ENCODE measurements around the gene RHO.

DNA sequence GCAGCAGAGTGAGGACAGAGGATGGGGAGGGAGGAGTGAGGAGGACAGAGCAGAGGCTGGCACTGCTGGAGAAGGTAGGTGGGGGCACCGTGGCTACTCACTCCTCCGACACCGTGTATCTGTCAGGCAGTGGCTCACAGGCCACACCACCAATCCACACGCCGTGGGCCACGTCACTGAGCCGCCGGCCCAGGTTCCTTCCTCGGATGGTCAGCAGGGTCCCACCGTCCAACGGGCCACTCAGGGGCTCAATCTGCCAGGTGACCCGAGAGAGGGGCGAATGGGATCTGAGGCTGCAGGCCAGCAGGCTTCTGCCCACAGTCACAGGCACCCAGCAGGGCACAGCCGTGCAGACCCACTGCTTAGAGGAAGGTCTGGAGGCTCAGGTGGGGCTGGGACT is 45.1 kb downstream of the RHO start:
- TF ChIP-seq, protein P1, sequence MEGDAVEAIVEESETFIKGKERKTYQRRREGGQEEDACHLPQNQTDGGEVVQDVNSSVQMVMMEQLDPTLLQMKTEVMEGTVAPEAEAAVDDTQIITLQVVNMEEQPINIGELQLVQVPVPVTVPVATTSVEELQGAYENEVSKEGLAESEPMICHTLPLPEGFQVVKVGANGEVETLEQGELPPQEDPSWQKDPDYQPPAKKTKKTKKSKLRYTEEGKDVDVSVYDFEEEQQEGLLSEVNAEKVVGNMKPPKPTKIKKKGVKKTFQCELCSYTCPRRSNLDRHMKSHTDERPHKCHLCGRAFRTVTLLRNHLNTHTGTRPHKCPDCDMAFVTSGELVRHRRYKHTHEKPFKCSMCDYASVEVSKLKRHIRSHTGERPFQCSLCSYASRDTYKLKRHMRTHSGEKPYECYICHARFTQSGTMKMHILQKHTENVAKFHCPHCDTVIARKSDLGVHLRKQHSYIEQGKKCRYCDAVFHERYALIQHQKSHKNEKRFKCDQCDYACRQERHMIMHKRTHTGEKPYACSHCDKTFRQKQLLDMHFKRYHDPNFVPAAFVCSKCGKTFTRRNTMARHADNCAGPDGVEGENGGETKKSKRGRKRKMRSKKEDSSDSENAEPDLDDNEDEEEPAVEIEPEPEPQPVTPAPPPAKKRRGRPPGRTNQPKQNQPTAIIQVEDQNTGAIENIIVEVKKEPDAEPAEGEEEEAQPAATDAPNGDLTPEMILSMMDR (IDR thresholded peaks at IDR 0.05; ENCODE audit: borderline replicate concordance, extremely low read depth, low read length, poor library complexity, severe bottlenecking) = no peak
- no peak for TF ChIP-seq EZH2 (IDR thresholded peaks at IDR 0.05; ENCODE audit: borderline replicate concordance, low read depth, low read length, severe bottlenecking)
